Amniotic stem cell (primary cell): ENCODE measurements around the gene LTBP2.
A peak's percentile ranks its signal among the peaks of the same experiment; 100 is the strongest.

ENCODE experiments used
- DNase-seq: peaks from one replicate; lab custom pipeline; 2025; lab: John Stamatoyannopoulos, UW

Gene LTBP2

GRCh38 chr14:74611650-74612349 lies at the start of gene LTBP2:
LTBP2 (minus strand) TSS chr14:74612237; CDS start chr14:74611944, 293 bp downstream.
- DNase-seq, result no peak

GRCh38 chr14:74660863-74661262 lies 48.8 kb upstream of the LTBP2 start:
- DNase-seq, result no peak

GRCh38 chr14:74660167-74660566 lies 48.1 kb upstream of the LTBP2 start:
- no peak for DNase-seq

- DNase-seq, result peak; percentile 23
Measured at GRCh38 chr14:74658535-74659131, 46.6 kb upstream of the LTBP2 start.

GRCh38 chr14:74656964-74657363 lies 44.9 kb upstream of the LTBP2 start:
- no peak for DNase-seq

- DNase-seq, result no peak
Measured at GRCh38 chr14:74655599-74656395, 43.8 kb upstream of the LTBP2 start.

GRCh38 chr14:74654931-74655330 lies 42.9 kb upstream of the LTBP2 start:
- DNase-seq, result no peak

- no peak for DNase-seq
Measured at GRCh38 chr14:74653386-74654138, 41.5 kb upstream of the LTBP2 start.

GRCh38 chr14:74652541-74652940 lies 40.5 kb upstream of the LTBP2 start:
- no peak for DNase-seq

GRCh38 chr14:74650927-74651686 lies 39.1 kb upstream of the LTBP2 start:
- DNase-seq, result no peak

GRCh38 chr14:74649673-74650072 lies 37.6 kb upstream of the LTBP2 start:
- no peak for DNase-seq

- DNase-seq, result no peak
Measured at GRCh38 chr14:74649167-74649566, 37.1 kb upstream of the LTBP2 start.

GRCh38 chr14:74648601-74649000 lies 36.6 kb upstream of the LTBP2 start:
- DNase-seq, result no peak

- no peak for DNase-seq
Measured at GRCh38 chr14:74647678-74648461, 35.8 kb upstream of the LTBP2 start.

- no peak for DNase-seq
Measured at GRCh38 chr14:74647061-74647677, 35.1 kb upstream of the LTBP2 start.

GRCh38 chr14:74645756-74646470 lies 33.9 kb upstream of the LTBP2 start:
- no peak for DNase-seq

GRCh38 chr14:74645244-74645643 lies 33.2 kb upstream of the LTBP2 start:
- DNase-seq, result no peak

- DNase-seq, result no peak
Measured at GRCh38 chr14:74641601-74642391, 29.8 kb upstream of the LTBP2 start.

GRCh38 chr14:74638966-74639365 lies 26.9 kb upstream of the LTBP2 start:
- no peak for DNase-seq
